AG09319 (cell line): ENCODE measurements around the gene C11orf87.

Experiments
- DNase-seq: peaks from one replicate; pipeline ENCODE4 v3.0.0-alpha.2; 2010; ENCODE audit warnings: low read depth; ENCODE audit errors: extremely low read depth
- CTCF ChIP-seq: IDR thresholded peaks from 2 replicates; pipeline ENCODE4 v1.5.1; 2011; ENCODE audit warnings: low read depth, mild to moderate bottlenecking, inconsistent platforms, low read length, moderate library complexity

C11orf87 gene

GRCh38 chr11:109388982-109389381, 33.0 kb upstream of the C11orf87 start:
- DNase-seq = no peak
- no peak for TF ChIP-seq CTCF

GRCh38 chr11:109390752-109391151, 31.2 kb upstream of the C11orf87 start:
- no peak for TF ChIP-seq CTCF
- no peak for DNase-seq

- TF ChIP-seq CTCF = no peak
- no peak for DNase-seq
These were observed 20.4 kb upstream of the C11orf87 start for GRCh38 chr11:109401545-109401944.

- no peak for TF ChIP-seq CTCF
- no peak for DNase-seq
These were observed 16.3 kb upstream of the C11orf87 start for GRCh38 chr11:109405671-109406070.

- no peak for TF ChIP-seq CTCF
- DNase-seq = no peak
These were observed 5.4 kb upstream of the C11orf87 start for GRCh38 chr11:109416601-109417000.

GRCh38 chr11:109422870-109423465, 978 bp downstream of the C11orf87 start:
- DNase-seq = no peak
- no peak for TF ChIP-seq CTCF

- no peak for TF ChIP-seq CTCF
- no peak for DNase-seq
These were observed 1.6 kb downstream of the C11orf87 start for GRCh38 chr11:109423466-109424190.
